ENCODE data around the gene SYNGAP1.

The SYNGAP1 gene

DNA sequence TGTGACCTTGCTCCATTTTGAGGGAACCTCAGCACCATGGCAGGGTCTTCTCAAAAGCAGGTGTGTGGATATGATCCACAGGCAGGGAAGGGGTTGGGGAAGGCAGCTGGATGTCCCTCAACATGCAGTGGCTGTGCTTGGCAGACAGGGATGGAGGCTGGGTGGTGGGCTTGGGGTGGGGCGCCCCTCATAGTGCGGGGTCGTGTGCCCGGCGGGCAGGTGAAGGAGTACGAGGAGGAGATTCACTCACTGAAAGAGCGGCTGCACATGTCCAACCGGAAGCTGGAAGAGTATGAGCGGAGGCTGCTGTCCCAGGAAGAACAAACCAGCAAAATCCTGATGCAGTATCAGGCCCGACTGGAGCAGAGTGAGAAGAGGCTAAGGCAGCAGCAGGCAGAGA, 26.5 kb downstream of the SYNGAP1 start:
- TF ChIP-seq, protein P1, sequence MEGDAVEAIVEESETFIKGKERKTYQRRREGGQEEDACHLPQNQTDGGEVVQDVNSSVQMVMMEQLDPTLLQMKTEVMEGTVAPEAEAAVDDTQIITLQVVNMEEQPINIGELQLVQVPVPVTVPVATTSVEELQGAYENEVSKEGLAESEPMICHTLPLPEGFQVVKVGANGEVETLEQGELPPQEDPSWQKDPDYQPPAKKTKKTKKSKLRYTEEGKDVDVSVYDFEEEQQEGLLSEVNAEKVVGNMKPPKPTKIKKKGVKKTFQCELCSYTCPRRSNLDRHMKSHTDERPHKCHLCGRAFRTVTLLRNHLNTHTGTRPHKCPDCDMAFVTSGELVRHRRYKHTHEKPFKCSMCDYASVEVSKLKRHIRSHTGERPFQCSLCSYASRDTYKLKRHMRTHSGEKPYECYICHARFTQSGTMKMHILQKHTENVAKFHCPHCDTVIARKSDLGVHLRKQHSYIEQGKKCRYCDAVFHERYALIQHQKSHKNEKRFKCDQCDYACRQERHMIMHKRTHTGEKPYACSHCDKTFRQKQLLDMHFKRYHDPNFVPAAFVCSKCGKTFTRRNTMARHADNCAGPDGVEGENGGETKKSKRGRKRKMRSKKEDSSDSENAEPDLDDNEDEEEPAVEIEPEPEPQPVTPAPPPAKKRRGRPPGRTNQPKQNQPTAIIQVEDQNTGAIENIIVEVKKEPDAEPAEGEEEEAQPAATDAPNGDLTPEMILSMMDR (conservative IDR thresholded peaks at IDR 0.05), result no peak
- TF ChIP-seq ZFX (IDR thresholded peaks at IDR 0.05), result no peak
- no peak overlapping the region for H3K27ac ChIP-seq

DNA sequence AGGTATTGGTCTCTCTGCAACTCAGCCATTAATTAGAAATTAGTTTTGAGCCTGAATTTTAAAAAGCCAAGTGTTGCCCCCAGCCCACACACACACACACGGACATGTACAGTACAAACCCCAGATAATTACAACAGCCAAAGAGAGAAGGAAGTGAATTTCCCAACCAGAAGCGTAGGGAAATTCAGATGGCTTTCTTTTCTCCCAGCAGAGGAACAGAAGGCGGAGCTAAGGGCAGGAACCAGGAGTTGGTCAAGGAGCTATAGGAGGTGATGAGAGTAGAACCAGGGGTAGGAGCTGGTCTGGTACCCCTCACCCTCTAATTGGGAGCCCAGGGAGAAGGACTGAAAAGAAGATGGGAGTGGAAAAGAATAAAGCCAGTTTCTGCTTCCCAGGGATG, 30.6 kb downstream of the SYNGAP1 start:
- TF ChIP-seq, protein P1 (conservative IDR thresholded peaks at IDR 0.05), result no peak
- TF ChIP-seq ZFX (IDR thresholded peaks at IDR 0.05), result no peak
- H3K27ac ChIP-seq, result no peak overlapping the region

DNA sequence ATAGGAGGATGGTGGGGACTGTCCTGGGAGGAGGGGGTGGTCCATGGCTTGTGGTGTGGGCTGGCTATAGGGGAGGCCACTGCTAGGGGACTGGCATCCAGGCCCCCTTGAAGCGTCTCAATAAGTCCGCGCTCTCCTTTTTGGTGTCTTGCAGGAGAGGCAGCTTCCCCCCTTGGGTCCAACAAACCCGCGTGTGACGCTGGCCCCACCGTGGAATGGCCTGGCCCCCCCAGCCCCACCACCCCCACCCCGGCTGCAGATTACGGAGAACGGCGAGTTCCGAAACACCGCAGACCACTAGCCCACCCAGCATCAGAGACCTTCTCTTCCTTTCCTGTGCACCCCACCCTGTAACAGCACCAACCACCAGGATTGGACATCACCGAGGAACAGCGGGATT, 31.7 kb downstream of the SYNGAP1 start:
- H3K27ac ChIP-seq, result no peak overlapping the region
- TF ChIP-seq ZFX (IDR thresholded peaks at IDR 0.05), result no peak
- TF ChIP-seq, protein P1 (conservative IDR thresholded peaks at IDR 0.05), result no peak

DNA sequence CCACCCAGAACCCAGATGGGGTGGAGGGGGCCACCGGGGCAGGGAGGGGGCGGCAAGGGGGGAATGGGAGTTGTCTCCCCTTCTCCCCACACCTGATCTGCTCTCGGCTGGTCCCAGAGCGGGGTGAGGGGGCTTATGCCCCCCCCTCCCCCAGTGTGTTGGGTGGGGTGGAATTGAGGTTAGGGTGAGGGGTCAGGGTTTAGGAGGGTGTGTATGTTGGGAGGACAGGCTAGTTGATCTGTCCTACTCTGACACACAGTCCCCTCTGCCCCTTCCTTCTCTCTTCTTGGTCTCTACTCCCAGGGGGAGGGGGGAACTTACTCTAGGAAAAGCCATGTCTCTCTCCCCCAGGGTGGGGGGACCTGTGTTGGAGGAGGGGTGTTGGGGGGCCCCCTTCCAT, 32.6 kb downstream of the SYNGAP1 start:
- TF ChIP-seq, protein P1 (conservative IDR thresholded peaks at IDR 0.05), result no peak
- no peak for TF ChIP-seq ZFX (IDR thresholded peaks at IDR 0.05)
- H3K27ac ChIP-seq, result peak overlapping the region; percentile 87; the same call in 1 of the 2 replicates

DNA sequence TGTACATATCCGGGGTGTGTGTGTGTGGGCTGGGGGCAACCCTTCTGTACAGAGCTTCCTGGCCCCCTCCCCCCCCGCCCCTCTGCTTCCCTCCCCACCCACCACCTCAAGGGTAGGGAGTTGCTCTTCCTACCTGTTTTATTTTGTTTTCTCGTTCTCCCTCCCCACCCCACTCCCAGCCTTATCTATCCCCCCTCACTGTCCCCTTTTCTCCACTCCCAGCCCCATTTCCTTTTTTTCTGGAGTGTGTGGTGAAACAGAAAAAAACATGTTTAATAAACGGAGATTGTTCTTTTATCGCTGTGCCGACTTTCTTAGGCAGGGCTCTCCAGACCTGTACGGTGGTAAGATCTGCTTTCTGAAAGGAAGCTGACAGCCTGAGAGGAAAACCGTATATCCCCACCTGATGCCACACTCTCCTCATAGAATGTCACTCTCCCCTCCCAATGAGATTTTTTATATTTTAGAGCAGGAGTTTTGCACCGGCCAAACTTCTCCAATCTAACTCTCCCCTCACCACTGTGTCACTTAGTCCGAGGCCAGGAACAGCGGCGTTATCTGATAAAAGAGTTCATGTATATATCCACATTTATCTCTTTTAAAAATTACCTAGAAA, 33.6 kb downstream of the SYNGAP1 start:
- no peak for TF ChIP-seq ZFX (IDR thresholded peaks at IDR 0.05)
- TF ChIP-seq, protein P1 (conservative IDR thresholded peaks at IDR 0.05), result no peak
- peak overlapping the region; percentile 87 for H3K27ac ChIP-seq

DNA sequence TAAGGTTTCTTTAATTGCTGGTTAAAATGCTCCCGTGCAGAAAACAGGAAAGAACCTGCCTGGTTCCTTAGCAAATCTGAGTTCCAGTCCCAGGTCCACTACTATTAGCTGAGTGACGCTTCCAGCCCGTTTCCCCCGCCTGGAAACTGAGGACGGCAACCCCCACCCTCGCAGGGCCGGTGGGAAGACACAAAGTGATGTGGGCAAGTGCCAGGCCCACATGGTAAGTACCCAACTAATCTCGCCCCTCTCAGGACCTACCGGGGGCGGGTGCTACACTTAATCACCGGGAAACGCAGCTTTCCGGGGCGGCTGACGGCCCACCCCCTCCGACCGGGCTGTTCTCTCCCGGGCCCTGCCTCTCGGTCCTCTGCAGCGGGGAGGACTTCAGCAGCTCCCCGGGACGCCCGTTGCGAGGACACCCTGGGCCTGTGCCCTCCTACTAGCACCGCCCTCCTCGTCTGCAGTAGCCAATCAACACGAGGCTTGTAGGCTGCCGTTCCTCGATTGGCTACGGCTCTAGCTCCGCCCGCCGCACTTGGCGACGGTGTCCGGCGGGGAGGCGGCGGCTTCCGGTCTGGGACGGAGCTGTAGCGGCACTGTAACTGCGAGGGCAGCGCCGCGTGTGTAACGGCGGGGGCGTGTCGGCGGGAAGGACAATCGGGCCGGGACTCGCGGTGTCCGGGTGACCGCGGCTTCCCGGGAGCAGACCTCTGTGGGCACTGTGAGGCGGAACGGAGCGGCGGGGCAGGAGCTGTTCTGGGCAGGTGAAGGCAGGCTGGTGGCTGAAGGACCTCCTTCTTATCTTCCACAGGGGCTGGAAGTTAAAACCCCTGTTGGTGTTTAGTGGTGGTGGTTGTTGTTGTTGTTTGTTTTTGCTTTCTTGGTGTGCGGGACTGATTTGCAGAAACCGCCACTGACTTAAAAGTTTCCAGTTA, 34.4 kb downstream of the SYNGAP1 start, which contains the start of gene ZBTB9:
Gene ZBTB9, plus strand, starts transcription at position 568 of the 938 bp plus-strand sequence. CDS start 525 bp downstream, outside the sequence.
- TF ChIP-seq, protein P1 (conservative IDR thresholded peaks at IDR 0.05), result no peak
- peak; percentile 51 for TF ChIP-seq ZFX (IDR thresholded peaks at IDR 0.05)
- peak within 1 kb of the TSS; percentile 87 for H3K27ac ChIP-seq

DNA sequence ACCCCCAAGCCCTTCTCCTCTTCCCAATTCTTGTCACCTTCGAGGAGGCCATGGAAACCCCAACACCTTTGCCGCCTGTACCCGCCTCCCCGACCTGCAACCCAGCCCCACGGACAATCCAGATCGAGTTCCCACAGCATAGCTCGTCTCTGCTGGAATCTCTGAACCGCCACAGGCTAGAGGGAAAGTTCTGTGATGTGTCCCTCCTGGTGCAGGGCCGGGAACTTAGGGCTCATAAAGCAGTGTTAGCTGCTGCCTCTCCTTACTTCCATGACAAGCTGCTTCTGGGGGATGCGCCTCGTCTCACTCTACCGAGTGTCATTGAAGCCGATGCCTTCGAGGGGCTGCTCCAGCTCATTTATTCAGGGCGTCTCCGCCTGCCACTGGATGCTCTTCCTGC, 35.2 kb downstream of the SYNGAP1 start:
- no peak for TF ChIP-seq ZFX (IDR thresholded peaks at IDR 0.05)
- TF ChIP-seq, protein P1 (conservative IDR thresholded peaks at IDR 0.05), result no peak
- H3K27ac ChIP-seq, result peak overlapping the region; percentile 87

All from C4-2B (cell line).